NT2/D1 (cell line): ENCODE data around the gene THBS2.

Experiments used
- DNase-seq: peaks from one replicate; pipeline ENCODE4 v3.0.0-alpha.2; 2011; ENCODE audit warnings: low read depth, low spot score
- H3K27me3 ChIP-seq: 2 replicates; pipeline ENCODE4 v1.6.0; 2011; ENCODE audit warnings: mild to moderate bottlenecking; ENCODE audit not compliant: insufficient read length, insufficient read depth
- H3K36me3 ChIP-seq: 2 replicates; pipeline ENCODE4 v1.6.1; 2011; ENCODE audit warnings: mild to moderate bottlenecking, low read length, mixed read lengths; ENCODE audit not compliant: insufficient read depth, insufficient read length
- H3K4me1 ChIP-seq: 2 replicates; pipeline ENCODE4 v1.5.1; 2011; ENCODE audit not compliant: insufficient read depth, insufficient read length
- H3K4me3 ChIP-seq: 2 replicates; pipeline ENCODE4 v1.5.1; 2011; ENCODE audit warnings: low read depth; ENCODE audit not compliant: insufficient read length
- H3K9ac ChIP-seq: 2 replicates; pipeline ENCODE4 v1.6.0; 2011; ENCODE audit warnings: low read depth; ENCODE audit not compliant: insufficient read length
- H3K9me3 ChIP-seq: 2 replicates; pipeline ENCODE4 v1.5.1; 2011; ENCODE audit warnings: mild to moderate bottlenecking, low read length; ENCODE audit not compliant: insufficient read depth
- SUZ12 ChIP-seq: IDR thresholded peaks from 2 replicates; pipeline ENCODE4 v1.6.1; 2011; ENCODE audit not compliant: insufficient read length, insufficient read depth; ENCODE audit errors: extremely low read depth
- YY1 ChIP-seq: IDR thresholded peaks from 2 replicates; pipeline ENCODE4 v1.6.1; 2011; ENCODE audit not compliant: insufficient read length, insufficient read depth
- ZNF274 ChIP-seq: IDR thresholded peaks from 2 replicates; pipeline ENCODE4 v1.6.1; 2011; ENCODE audit warnings: mild to moderate bottlenecking, low read depth, low read length

The THBS2 gene

GRCh38 chr6:169194737-169195136 lies 58.9 kb downstream of the THBS2 start:
- H3K4me3 ChIP-seq: no peak overlapping the region
- H3K36me3 ChIP-seq: no peaks in the 10 kb centered on the region
- H3K27me3 ChIP-seq: no peaks in the 10 kb centered on the region
- H3K9me3 ChIP-seq: peaks cover 8% of the 10 kb centered on the region; the same call in 1 of the 2 replicates
- H3K4me1 ChIP-seq: peaks cover 4% of the 10 kb centered on the region
- no peak overlapping the region for H3K9ac ChIP-seq
- TF ChIP-seq SUZ12 (no peak), YY1 (no peak), ZNF274 (no peak)
- no peak for DNase-seq

GRCh38 chr6:169190970-169191369 lies 62.7 kb downstream of the THBS2 start:
- Histone ChIP-seq H3K4me3 (no peak overlapping the region), H3K9ac (no peak overlapping the region), H3K27me3 (no peaks in the 10 kb centered on the region), H3K4me1 (peaks cover 4% of the 10 kb centered on the region), H3K36me3 (no peaks in the 10 kb centered on the region), H3K9me3 (peaks cover 8% of the 10 kb centered on the region; the same call in 1 of the 2 replicates)
- DNase-seq: no peak
- TF ChIP-seq ZNF274 (no peak), SUZ12 (no peak), YY1 (no peak)

- H3K9me3 ChIP-seq: peaks cover 8% of the 10 kb centered on the region; the same call in 1 of the 2 replicates
- DNase-seq: no peak
- no peak overlapping the region for H3K9ac ChIP-seq
Observed at GRCh38 chr6:169190144-169190584, 63.5 kb downstream of the THBS2 start.

GRCh38 chr6:169189686-169190085 lies 64.0 kb downstream of the THBS2 start:
- no peak for TF ChIP-seq YY1
- TF ChIP-seq ZNF274: no peak
- no peak for TF ChIP-seq SUZ12

More at GRCh38 chr6:169190144-169190584, 63.5 kb downstream of the THBS2 start:
- TF ChIP-seq ZNF274: no peak
- no peak for TF ChIP-seq SUZ12
- TF ChIP-seq YY1: no peak
- Histone ChIP-seq H3K4me3 (no peak overlapping the region), H3K27me3 (no peaks in the 10 kb centered on the region), H3K36me3 (no peaks in the 10 kb centered on the region), H3K4me1 (peaks cover 4% of the 10 kb centered on the region)

GRCh38 chr6:169189182-169189581 lies 64.5 kb downstream of the THBS2 start:
- no peaks in the 10 kb centered on the region for H3K36me3 ChIP-seq
- peaks cover 8% of the 10 kb centered on the region; the same call in 1 of the 2 replicates for H3K9me3 ChIP-seq

More at GRCh38 chr6:169189686-169190085, 64.0 kb downstream of the THBS2 start:
- no peak for DNase-seq
- H3K9me3 ChIP-seq: peaks cover 8% of the 10 kb centered on the region; the same call in 1 of the 2 replicates
- H3K36me3 ChIP-seq: no peaks in the 10 kb centered on the region
- no peak overlapping the region for H3K4me3 ChIP-seq
- peaks cover 4% of the 10 kb centered on the region for H3K4me1 ChIP-seq
- no peak overlapping the region for H3K9ac ChIP-seq
- no peaks in the 10 kb centered on the region for H3K27me3 ChIP-seq

GRCh38 chr6:169188475-169188874 lies 65.2 kb downstream of the THBS2 start:
- H3K4me1 ChIP-seq: peaks cover 4% of the 10 kb centered on the region
- no peak for TF ChIP-seq SUZ12
- TF ChIP-seq YY1: no peak
- TF ChIP-seq ZNF274: no peak
- H3K27me3 ChIP-seq: no peaks in the 10 kb centered on the region
- no peak overlapping the region for H3K9ac ChIP-seq
- H3K36me3 ChIP-seq: no peaks in the 10 kb centered on the region
- no peak overlapping the region for H3K4me3 ChIP-seq
- peaks cover 8% of the 10 kb centered on the region; the same call in 1 of the 2 replicates for H3K9me3 ChIP-seq
- no peak for DNase-seq

More at GRCh38 chr6:169189182-169189581, 64.5 kb downstream of the THBS2 start:
- no peak for TF ChIP-seq SUZ12
- no peak for TF ChIP-seq YY1
- TF ChIP-seq ZNF274: no peak
- H3K27me3 ChIP-seq: no peaks in the 10 kb centered on the region
- no peak for DNase-seq
- no peak overlapping the region for H3K4me3 ChIP-seq
- H3K9ac ChIP-seq: no peak overlapping the region
- peaks cover 4% of the 10 kb centered on the region for H3K4me1 ChIP-seq

- Histone ChIP-seq H3K4me1 (peaks cover 4% of the 10 kb centered on the region), H3K9ac (no peak overlapping the region), H3K36me3 (no peaks in the 10 kb centered on the region), H3K9me3 (peaks cover 8% of the 10 kb centered on the region; the same call in 1 of the 2 replicates), H3K4me3 (no peak overlapping the region), H3K27me3 (no peaks in the 10 kb centered on the region)
- no peak for TF ChIP-seq ZNF274
- no peak for TF ChIP-seq SUZ12
- no peak for TF ChIP-seq YY1
- DNase-seq: no peak
Observed at GRCh38 chr6:169188051-169188470, 65.6 kb downstream of the THBS2 start.
